HPDE6-E6E7 (cell line): ENCODE results near the gene SPATA32.
A peak's percentile ranks its signal among the peaks of the same experiment; 100 is the strongest.

ENCODE experiments used
- DNase-seq: peaks from one replicate; pipeline ENCODE4 v3.0.0; 2011; ENCODE audit warnings: missing footprints; ENCODE audit errors: extremely low spot score

SPATA32 gene

GRCh38 chr17:45293413-45294211 lies 31.7 kb upstream of the SPATA32 start:
- DNase-seq, result no peak

- no peak for DNase-seq
These were observed 31.0 kb upstream of the SPATA32 start for GRCh38 chr17:45292696-45293412.

- no peak for DNase-seq
These were observed 29.4 kb upstream of the SPATA32 start for GRCh38 chr17:45291171-45291805.

GRCh38 chr17:45290269-45290765 lies 28.4 kb upstream of the SPATA32 start:
- DNase-seq, result no peak

- DNase-seq, result no peak
These were observed 27.7 kb upstream of the SPATA32 start for GRCh38 chr17:45289301-45290268.

- no peak for DNase-seq
These were observed 26.9 kb upstream of the SPATA32 start for GRCh38 chr17:45288825-45289224.

GRCh38 chr17:45287526-45288500 lies 25.9 kb upstream of the SPATA32 start:
- no peak for DNase-seq

GRCh38 chr17:45286286-45286685 lies 24.4 kb upstream of the SPATA32 start:
- DNase-seq, result no peak

GRCh38 chr17:45284176-45285140 lies 22.6 kb upstream of the SPATA32 start:
- peak; percentile 44 for DNase-seq

- DNase-seq, result no peak
These were observed 21.8 kb upstream of the SPATA32 start for GRCh38 chr17:45283711-45284110.

GRCh38 chr17:45282683-45283644 lies 21.1 kb upstream of the SPATA32 start:
- DNase-seq, result no peak

GRCh38 chr17:45279898-45280297 lies 18.0 kb upstream of the SPATA32 start:
- DNase-seq, result no peak

- no peak for DNase-seq
These were observed 16.1 kb upstream of the SPATA32 start for GRCh38 chr17:45277992-45278391.

- DNase-seq, result peak; percentile 73
These were observed 15.4 kb upstream of the SPATA32 start for GRCh38 chr17:45277216-45277849.

GRCh38 chr17:45276031-45276430 lies 14.1 kb upstream of the SPATA32 start:
- DNase-seq, result no peak

GRCh38 chr17:45274033-45274432 lies 12.1 kb upstream of the SPATA32 start:
- DNase-seq, result no peak

GRCh38 chr17:45273551-45273957 lies 11.7 kb upstream of the SPATA32 start:
- DNase-seq, result no peak
